HG03378 (cell line): ENCODE measurements around the gene TRPV3.
"Not testable (repeated sequence)": the region's sequence is repeated elsewhere in the genome, so short reads cannot be mapped to it uniquely, and the experiment has no call there.

Experiments
- ATAC-seq: cut with Tn5 transposase; IDR thresholded peaks from one replicate; pipeline ENCODE4 v1.9.1; 2021; ENCODE audit warnings: mild to moderate bottlenecking, moderate library complexity; ENCODE audit not compliant: unreplicated experiment

The TRPV3 gene

GRCh38 chr17:3574231-3574630 is 16.6 kb upstream of the TRPV3 start:
- ATAC-seq, result no peak

GRCh38 chr17:3573246-3574100 is 15.9 kb upstream of the TRPV3 start:
- no peak for ATAC-seq

- no peak for ATAC-seq
Observed at GRCh38 chr17:3572231-3572630, 14.6 kb upstream of the TRPV3 start.

GRCh38 chr17:3571043-3571900 is 13.7 kb upstream of the TRPV3 start:
- no peak for ATAC-seq

GRCh38 chr17:3569534-3570137 is 12.0 kb upstream of the TRPV3 start:
- no peak for ATAC-seq

GRCh38 chr17:3566551-3566950 is 8.9 kb upstream of the TRPV3 start:
- no peak for ATAC-seq

GRCh38 chr17:3565143-3565542 is 7.5 kb upstream of the TRPV3 start:
- no peak for ATAC-seq

GRCh38 chr17:3564241-3564640 is 6.6 kb upstream of the TRPV3 start:
- not testable (repeated sequence) for ATAC-seq

- no peak for ATAC-seq
Observed at GRCh38 chr17:3559270-3559645, 1.6 kb upstream of the TRPV3 start.

- ATAC-seq, result peak; percentile 66
Observed at GRCh38 chr17:3558603-3559269, 1.1 kb upstream of the TRPV3 start.

- no peak for ATAC-seq
Observed at GRCh38 chr17:3556916-3557767, 470 bp downstream of the TRPV3 start.

GRCh38 chr17:3556239-3556915 is 1.2 kb downstream of the TRPV3 start:
- no peak for ATAC-seq

GRCh38 chr17:3555189-3555796 is 2.3 kb downstream of the TRPV3 start:
- no peak for ATAC-seq

GRCh38 chr17:3554440-3554839 is 3.2 kb downstream of the TRPV3 start:
- no peak for ATAC-seq

- no peak for ATAC-seq
Observed at GRCh38 chr17:3553419-3554401, 3.9 kb downstream of the TRPV3 start.

- ATAC-seq, result no peak
Observed at GRCh38 chr17:3552916-3553315, 4.7 kb downstream of the TRPV3 start.

GRCh38 chr17:3551189-3551588 is 6.4 kb downstream of the TRPV3 start:
- ATAC-seq, result no peak

- ATAC-seq, result no peak
Observed at GRCh38 chr17:3549610-3550162, 7.9 kb downstream of the TRPV3 start.
